DMS153 (cell line): ENCODE data around the gene HDX.
"Not testable (repeated sequence)": the region's sequence is repeated elsewhere in the genome, so short reads cannot be mapped to it uniquely, and the experiment has no call there.

Experiments used
- DNase-seq: peaks from one replicate; lab custom pipeline; 2025; lab: John Stamatoyannopoulos, UW

HDX gene

GRCh38 chrX:84501798-84502628 lies at the start of gene HDX:
Gene HDX, minus strand, starts transcription at chrX:84502453. Its CDS starts 27,056 bp downstream, at chrX:84475397.
- peak; percentile 39 for DNase-seq

- not testable (repeated sequence) for DNase-seq
Observed at GRCh38 chrX:84541315-84541714, 39.1 kb upstream of the HDX start.

- DNase-seq: not testable (repeated sequence)
Observed at GRCh38 chrX:84537627-84538026, 35.4 kb upstream of the HDX start.

- no peak for DNase-seq
Observed at GRCh38 chrX:84488426-84488825, 13.8 kb downstream of the HDX start.

GRCh38 chrX:84487365-84488353 lies 14.6 kb downstream of the HDX start:
- no peak for DNase-seq

GRCh38 chrX:84479086-84479485 lies 23.2 kb downstream of the HDX start:
- no peak for DNase-seq

GRCh38 chrX:84477114-84477513 lies 25.1 kb downstream of the HDX start:
- no peak for DNase-seq

GRCh38 chrX:84475596-84475995 lies 26.7 kb downstream of the HDX start:
- no peak for DNase-seq

GRCh38 chrX:84475101-84475500 lies 27.2 kb downstream of the HDX start:
- no peak for DNase-seq

- no peak for DNase-seq
Observed at GRCh38 chrX:84469226-84469625, 33.0 kb downstream of the HDX start.

- no peak for DNase-seq
Observed at GRCh38 chrX:84467898-84468297, 34.4 kb downstream of the HDX start.

- no peak for DNase-seq
Observed at GRCh38 chrX:84453351-84454246, 48.7 kb downstream of the HDX start.

- DNase-seq: no peak
Observed at GRCh38 chrX:84441143-84441542, 61.1 kb downstream of the HDX start.

- DNase-seq: no peak
Observed at GRCh38 chrX:84415140-84415539, 87.1 kb downstream of the HDX start.

GRCh38 chrX:84363663-84364062 lies 138.6 kb downstream of the HDX start:
- DNase-seq: no peak

GRCh38 chrX:84363051-84363450 lies 139.2 kb downstream of the HDX start:
- DNase-seq: no peak

- no peak for DNase-seq
Observed at GRCh38 chrX:84362184-84362838, 139.9 kb downstream of the HDX start.

GRCh38 chrX:84358271-84358670 lies 144.0 kb downstream of the HDX start:
- no peak for DNase-seq

- no peak for DNase-seq
Observed at GRCh38 chrX:84357296-84357695, 145.0 kb downstream of the HDX start.

GRCh38 chrX:84340968-84341367 lies 161.3 kb downstream of the HDX start:
- no peak for DNase-seq
